Measurements from ENCODE around the gene SLC27A5.

SLC27A5 gene

GRCh38 chr19:58468216-58468839 lies 43.5 kb downstream of the SLC27A5 start:
- Histone ChIP-seq H3K36me3 (ENCODE audit: control insufficient read depth in 1 of 2, insufficient read depth in 2 of 2, low read length in 2 of 2) (peaks cover 5 to 26% of the 10 kb centered on the region in 2 donors), H3K27me3 (ENCODE audit: control insufficient read depth in 1 of 2, insufficient read depth in 2 of 2, low read length in 2 of 2) (no peaks in the 10 kb centered on the region), H3K4me3 (ENCODE audit: low read depth in 1 of 2, low read length in 2 of 2) (peak overlapping the region; percentile 6 to 15), H3K9ac (ENCODE audit: low read depth in 1 of 2, low read length in 2 of 2) (no peak overlapping the region), H3K4me1 (ENCODE audit: control insufficient read depth in 1 of 2, insufficient read depth in 2 of 2, low read length in 2 of 2) (peaks cover 12 to 14% of the 10 kb centered on the region in 2 donors), H3K27ac (ENCODE audit: low read depth, low read length) (no peak overlapping the region), H3K9me3 (ENCODE audit: control insufficient read depth in 1 of 2, low read length in 2 of 2) (no peaks in the 10 kb centered on the region)

- Histone ChIP-seq H3K27me3 (ENCODE audit: control insufficient read depth in 1 of 2, insufficient read depth in 2 of 2, low read length in 2 of 2) (no peaks in the 10 kb centered on the region), H3K9me3 (ENCODE audit: control insufficient read depth in 1 of 2, low read length in 2 of 2) (no peaks in the 10 kb centered on the region), H3K4me1 (ENCODE audit: control insufficient read depth in 1 of 2, insufficient read depth in 2 of 2, low read length in 2 of 2) (peaks cover 12 to 14% of the 10 kb centered on the region in 2 donors), H3K27ac (ENCODE audit: low read depth, low read length) (peak within 1 kb of the TSS; percentile 50), H3K4me3 (ENCODE audit: low read depth in 1 of 2, low read length in 2 of 2) (peak within 1 kb of the TSS; percentile 85 to 88), H3K9ac (ENCODE audit: low read depth in 1 of 2, low read length in 2 of 2) (peak within 1 kb of the TSS; percentile 65 to 72), H3K36me3 (ENCODE audit: control insufficient read depth in 1 of 2, insufficient read depth in 2 of 2, low read length in 2 of 2) (peaks cover under 1 to 16% of the 10 kb centered on the region in 2 donors)
These were observed 44.8 kb downstream of the SLC27A5 start, which contains the start of gene ZNF324 for GRCh38 chr19:58466760-58467589. Gene ZNF324, plus strand, starts transcription at chr19:58467080. Its CDS starts 2,106 bp downstream, at chr19:58469186.

GRCh38 chr19:58466089-58466759 lies 45.6 kb downstream of the SLC27A5 start:
- Histone ChIP-seq H3K4me1 (ENCODE audit: control insufficient read depth in 1 of 2, insufficient read depth in 2 of 2, low read length in 2 of 2) (peaks cover 12 to 14% of the 10 kb centered on the region in 2 donors), H3K9me3 (ENCODE audit: control insufficient read depth in 1 of 2, low read length in 2 of 2) (no peaks in the 10 kb centered on the region), H3K9ac (ENCODE audit: low read depth in 1 of 2, low read length in 2 of 2) (peak overlapping the region; percentile 15 to 72), H3K27me3 (ENCODE audit: control insufficient read depth in 1 of 2, insufficient read depth in 2 of 2, low read length in 2 of 2) (no peaks in the 10 kb centered on the region), H3K4me3 (ENCODE audit: low read depth in 1 of 2, low read length in 2 of 2) (peak overlapping the region; percentile 85 to 88), H3K27ac (ENCODE audit: low read depth, low read length) (no peak overlapping the region), H3K36me3 (ENCODE audit: control insufficient read depth in 1 of 2, insufficient read depth in 2 of 2, low read length in 2 of 2) (peaks cover 0 to 9% of the 10 kb centered on the region in 2 donors)

- Histone ChIP-seq H3K27ac (ENCODE audit: low read depth, low read length) (no peak overlapping the region), H3K9ac (ENCODE audit: low read depth in 1 of 2, low read length in 2 of 2) (no peak overlapping the region), H3K36me3 (ENCODE audit: control insufficient read depth in 1 of 2, insufficient read depth in 2 of 2, low read length in 2 of 2) (peaks cover 3 to 8% of the 10 kb centered on the region in 2 donors), H3K4me1 (ENCODE audit: control insufficient read depth in 1 of 2, insufficient read depth in 2 of 2, low read length in 2 of 2) (no peaks in the 10 kb centered on the region), H3K9me3 (ENCODE audit: control insufficient read depth in 1 of 2, low read length in 2 of 2) (no peaks in the 10 kb centered on the region), H3K4me3 (ENCODE audit: low read depth in 1 of 2, low read length in 2 of 2) (no peak overlapping the region), H3K27me3 (ENCODE audit: control insufficient read depth in 1 of 2, insufficient read depth in 2 of 2, low read length in 2 of 2) (no peaks in the 10 kb centered on the region)
These were observed 51.8 kb downstream of the SLC27A5 start for GRCh38 chr19:58460039-58460438.

- Histone ChIP-seq H3K4me3 (ENCODE audit: low read depth in 1 of 2, low read length in 2 of 2) (no peak overlapping the region), H3K36me3 (ENCODE audit: control insufficient read depth in 1 of 2, insufficient read depth in 2 of 2, low read length in 2 of 2) (peaks cover 7 to 20% of the 10 kb centered on the region in 2 donors), H3K9me3 (ENCODE audit: control insufficient read depth in 1 of 2, low read length in 2 of 2) (no peaks in the 10 kb centered on the region), H3K27ac (ENCODE audit: low read depth, low read length) (no peak overlapping the region), H3K9ac (ENCODE audit: low read depth in 1 of 2, low read length in 2 of 2) (no peak overlapping the region), H3K27me3 (ENCODE audit: control insufficient read depth in 1 of 2, insufficient read depth in 2 of 2, low read length in 2 of 2) (no peaks in the 10 kb centered on the region), H3K4me1 (ENCODE audit: control insufficient read depth in 1 of 2, insufficient read depth in 2 of 2, low read length in 2 of 2) (peaks cover under 1 to 4% of the 10 kb centered on the region in 2 donors)
These were observed 55.7 kb downstream of the SLC27A5 start for GRCh38 chr19:58456111-58456510.

GRCh38 chr19:58455306-58455705 lies 56.5 kb downstream of the SLC27A5 start:
- no peaks in the 10 kb centered on the region for H3K9me3 ChIP-seq (ENCODE audit: control insufficient read depth in 1 of 2, low read length in 2 of 2)
- no peak overlapping the region for H3K27ac ChIP-seq (ENCODE audit: low read depth, low read length)
- H3K27me3 ChIP-seq (ENCODE audit: control insufficient read depth in 1 of 2, insufficient read depth in 2 of 2, low read length in 2 of 2), result no peaks in the 10 kb centered on the region
- no peak overlapping the region for H3K9ac ChIP-seq (ENCODE audit: low read depth in 1 of 2, low read length in 2 of 2)
- H3K4me1 ChIP-seq (ENCODE audit: control insufficient read depth in 1 of 2, insufficient read depth in 2 of 2, low read length in 2 of 2), result peaks cover 5 to 9% of the 10 kb centered on the region in 2 donors
- H3K4me3 ChIP-seq (ENCODE audit: low read depth in 1 of 2, low read length in 2 of 2), result no peak overlapping the region
- H3K36me3 ChIP-seq (ENCODE audit: control insufficient read depth in 1 of 2, insufficient read depth in 2 of 2, low read length in 2 of 2), result peaks cover 7 to 20% of the 10 kb centered on the region in 2 donors

- no peak overlapping the region for H3K4me3 ChIP-seq (ENCODE audit: low read depth in 1 of 2, low read length in 2 of 2)
- no peaks in the 10 kb centered on the region for H3K27me3 ChIP-seq (ENCODE audit: control insufficient read depth in 1 of 2, insufficient read depth in 2 of 2, low read length in 2 of 2)
- peaks cover 5 to 9% of the 10 kb centered on the region in 2 donors for H3K4me1 ChIP-seq (ENCODE audit: control insufficient read depth in 1 of 2, insufficient read depth in 2 of 2, low read length in 2 of 2)
- H3K27ac ChIP-seq (ENCODE audit: low read depth, low read length), result no peak overlapping the region
- peaks cover 0 to 11% of the 10 kb centered on the region in 2 donors for H3K9me3 ChIP-seq (ENCODE audit: control insufficient read depth in 1 of 2, low read length in 2 of 2)
- peaks cover 7 to 20% of the 10 kb centered on the region in 2 donors for H3K36me3 ChIP-seq (ENCODE audit: control insufficient read depth in 1 of 2, insufficient read depth in 2 of 2, low read length in 2 of 2)
- H3K9ac ChIP-seq (ENCODE audit: low read depth in 1 of 2, low read length in 2 of 2), result no peak overlapping the region
These were observed 58.0 kb downstream of the SLC27A5 start for GRCh38 chr19:58453743-58454142.

- Histone ChIP-seq H3K9ac (ENCODE audit: low read depth in 1 of 2, low read length in 2 of 2) (peak within 1 kb of the TSS; percentile 26 to 64), H3K27me3 (ENCODE audit: control insufficient read depth in 1 of 2, insufficient read depth in 2 of 2, low read length in 2 of 2) (no peaks in the 10 kb centered on the region), H3K36me3 (ENCODE audit: control insufficient read depth in 1 of 2, insufficient read depth in 2 of 2, low read length in 2 of 2) (peaks cover 4 to 14% of the 10 kb centered on the region in 2 donors), H3K4me1 (ENCODE audit: control insufficient read depth in 1 of 2, insufficient read depth in 2 of 2, low read length in 2 of 2) (peaks cover 5 to 9% of the 10 kb centered on the region in 2 donors), H3K4me3 (ENCODE audit: low read depth in 1 of 2, low read length in 2 of 2) (peak within 1 kb of the TSS; percentile 79 to 82), H3K27ac (ENCODE audit: low read depth, low read length) (peak within 1 kb of the TSS; percentile 10), H3K9me3 (ENCODE audit: control insufficient read depth in 1 of 2, low read length in 2 of 2) (peaks cover 0 to 12% of the 10 kb centered on the region in 2 donors)
These were observed 60.3 kb downstream of the SLC27A5 start, which contains the start of gene ZNF324B for GRCh38 chr19:58451358-58452101. Gene ZNF324B, plus strand, starts transcription at chr19:58451622. Its CDS starts 2,080 bp downstream, at chr19:58453702.

GRCh38 chr19:58450856-58451357 lies 60.9 kb downstream of the SLC27A5 start:
- H3K9ac ChIP-seq (ENCODE audit: low read depth in 1 of 2, low read length in 2 of 2), result peak overlapping the region; percentile 26 to 64
- peaks cover 0 to 12% of the 10 kb centered on the region in 2 donors for H3K9me3 ChIP-seq (ENCODE audit: control insufficient read depth in 1 of 2, low read length in 2 of 2)
- peak overlapping the region; percentile 79 to 82 for H3K4me3 ChIP-seq (ENCODE audit: low read depth in 1 of 2, low read length in 2 of 2)
- peaks cover 4 to 12% of the 10 kb centered on the region in 2 donors for H3K36me3 ChIP-seq (ENCODE audit: control insufficient read depth in 1 of 2, insufficient read depth in 2 of 2, low read length in 2 of 2)
- no peaks in the 10 kb centered on the region for H3K27me3 ChIP-seq (ENCODE audit: control insufficient read depth in 1 of 2, insufficient read depth in 2 of 2, low read length in 2 of 2)
- no peak overlapping the region for H3K27ac ChIP-seq (ENCODE audit: low read depth, low read length)
- H3K4me1 ChIP-seq (ENCODE audit: control insufficient read depth in 1 of 2, insufficient read depth in 2 of 2, low read length in 2 of 2), result peaks cover 5 to 9% of the 10 kb centered on the region in 2 donors
